ENCODE results near the gene FBXL14. TPM values are rescaled to one million over a fixed set of nuclear protein-coding genes. Genes with fewer than 3 reads are reported as not detected.
A peak's percentile ranks its signal among the peaks of the same experiment; 100 is the strongest.

FBXL14 gene
- total and polyA plus RNA-seq, 9 of the 15 experiments (the other 6 are each of a cell fraction or from before 2014, with no cell fraction given): 0.13 to 9.8 (median 3.3) TPM

DNA sequence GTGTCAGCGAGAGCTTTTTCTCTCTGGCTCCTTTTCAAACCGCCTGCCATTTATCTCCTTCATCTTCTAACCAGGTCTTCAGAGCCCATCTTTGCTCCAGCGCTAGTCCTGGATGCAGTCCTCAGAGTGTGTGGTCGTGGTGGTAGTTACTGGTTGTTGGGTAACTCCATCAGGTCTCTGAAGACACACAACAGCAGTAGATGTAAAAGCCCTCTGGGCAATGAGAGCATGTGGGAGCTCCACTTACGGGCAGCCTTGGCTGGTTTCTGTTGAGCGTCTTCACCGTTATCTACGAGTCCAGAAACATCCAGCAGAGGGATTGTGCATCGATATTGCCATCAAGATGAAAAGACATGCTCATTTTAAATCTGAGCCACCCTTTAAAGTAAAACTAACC is 61.2 kb downstream of the FBXL14 start (continued):
- TF ChIP-seq, protein P1, sequence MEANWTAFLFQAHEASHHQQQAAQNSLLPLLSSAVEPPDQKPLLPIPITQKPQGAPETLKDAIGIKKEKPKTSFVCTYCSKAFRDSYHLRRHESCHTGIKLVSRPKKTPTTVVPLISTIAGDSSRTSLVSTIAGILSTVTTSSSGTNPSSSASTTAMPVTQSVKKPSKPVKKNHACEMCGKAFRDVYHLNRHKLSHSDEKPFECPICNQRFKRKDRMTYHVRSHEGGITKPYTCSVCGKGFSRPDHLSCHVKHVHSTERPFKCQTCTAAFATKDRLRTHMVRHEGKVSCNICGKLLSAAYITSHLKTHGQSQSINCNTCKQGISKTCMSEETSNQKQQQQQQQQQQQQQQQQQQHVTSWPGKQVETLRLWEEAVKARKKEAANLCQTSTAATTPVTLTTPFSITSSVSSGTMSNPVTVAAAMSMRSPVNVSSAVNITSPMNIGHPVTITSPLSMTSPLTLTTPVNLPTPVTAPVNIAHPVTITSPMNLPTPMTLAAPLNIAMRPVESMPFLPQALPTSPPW (CRISPR knock-in tag; IDR thresholded peaks at IDR 0.05): no peak
- TF ChIP-seq RCOR1 (IDR thresholded peaks at IDR 0.05; ENCODE audit: borderline replicate concordance in 1 of 2, low read depth in 2 of 2, low read length in 2 of 2) (peak in 1 of 2 experiments; percentile 46; a peak in 1 of 4 replicates), GATA2 (CRISPR knock-in tag; IDR thresholded peaks at IDR 0.05) (peak; percentile 57; the same call in 1 of the 2 replicates), BHLHE40 (IDR thresholded peaks at IDR 0.05; ENCODE audit: low read length) (no peak), CBFA2T3 (IDR thresholded peaks at IDR 0.05) (peak; percentile 48), TAF7 (tag; IDR thresholded peaks at IDR 0.05) (no peak), ARID1B (IDR thresholded peaks at IDR 0.05) (peak; percentile 45; the same call in 1 of the 2 replicates), TEAD4 (IDR thresholded peaks at IDR 0.05; ENCODE audit: low read length) (0 out of 2 replicates have a peak, but pooled peaks have one; percentile 30), TEAD4 (CRISPR knock-in tag; IDR thresholded peaks at IDR 0.05; ENCODE audit: borderline replicate concordance) (no peak)
- TF ChIP-seq, protein P2, sequence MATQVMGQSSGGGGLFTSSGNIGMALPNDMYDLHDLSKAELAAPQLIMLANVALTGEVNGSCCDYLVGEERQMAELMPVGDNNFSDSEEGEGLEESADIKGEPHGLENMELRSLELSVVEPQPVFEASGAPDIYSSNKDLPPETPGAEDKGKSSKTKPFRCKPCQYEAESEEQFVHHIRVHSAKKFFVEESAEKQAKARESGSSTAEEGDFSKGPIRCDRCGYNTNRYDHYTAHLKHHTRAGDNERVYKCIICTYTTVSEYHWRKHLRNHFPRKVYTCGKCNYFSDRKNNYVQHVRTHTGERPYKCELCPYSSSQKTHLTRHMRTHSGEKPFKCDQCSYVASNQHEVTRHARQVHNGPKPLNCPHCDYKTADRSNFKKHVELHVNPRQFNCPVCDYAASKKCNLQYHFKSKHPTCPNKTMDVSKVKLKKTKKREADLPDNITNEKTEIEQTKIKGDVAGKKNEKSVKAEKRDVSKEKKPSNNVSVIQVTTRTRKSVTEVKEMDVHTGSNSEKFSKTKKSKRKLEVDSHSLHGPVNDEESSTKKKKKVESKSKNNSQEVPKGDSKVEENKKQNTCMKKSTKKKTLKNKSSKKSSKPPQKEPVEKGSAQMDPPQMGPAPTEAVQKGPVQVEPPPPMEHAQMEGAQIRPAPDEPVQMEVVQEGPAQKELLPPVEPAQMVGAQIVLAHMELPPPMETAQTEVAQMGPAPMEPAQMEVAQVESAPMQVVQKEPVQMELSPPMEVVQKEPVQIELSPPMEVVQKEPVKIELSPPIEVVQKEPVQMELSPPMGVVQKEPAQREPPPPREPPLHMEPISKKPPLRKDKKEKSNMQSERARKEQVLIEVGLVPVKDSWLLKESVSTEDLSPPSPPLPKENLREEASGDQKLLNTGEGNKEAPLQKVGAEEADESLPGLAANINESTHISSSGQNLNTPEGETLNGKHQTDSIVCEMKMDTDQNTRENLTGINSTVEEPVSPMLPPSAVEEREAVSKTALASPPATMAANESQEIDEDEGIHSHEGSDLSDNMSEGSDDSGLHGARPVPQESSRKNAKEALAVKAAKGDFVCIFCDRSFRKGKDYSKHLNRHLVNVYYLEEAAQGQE (IDR thresholded peaks at IDR 0.05; ENCODE audit: borderline replicate concordance): peak; percentile 64
- TF ChIP-seq, protein P2 (CRISPR knock-in tag; IDR thresholded peaks at IDR 0.05; ENCODE audit: low read depth): no peak
- TF ChIP-seq, protein P3, sequence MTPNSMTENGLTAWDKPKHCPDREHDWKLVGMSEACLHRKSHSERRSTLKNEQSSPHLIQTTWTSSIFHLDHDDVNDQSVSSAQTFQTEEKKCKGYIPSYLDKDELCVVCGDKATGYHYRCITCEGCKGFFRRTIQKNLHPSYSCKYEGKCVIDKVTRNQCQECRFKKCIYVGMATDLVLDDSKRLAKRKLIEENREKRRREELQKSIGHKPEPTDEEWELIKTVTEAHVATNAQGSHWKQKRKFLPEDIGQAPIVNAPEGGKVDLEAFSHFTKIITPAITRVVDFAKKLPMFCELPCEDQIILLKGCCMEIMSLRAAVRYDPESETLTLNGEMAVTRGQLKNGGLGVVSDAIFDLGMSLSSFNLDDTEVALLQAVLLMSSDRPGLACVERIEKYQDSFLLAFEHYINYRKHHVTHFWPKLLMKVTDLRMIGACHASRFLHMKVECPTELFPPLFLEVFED (CRISPR knock-in tag; conservative IDR thresholded peaks at IDR 0.05): no peak
- TF ChIP-seq, protein P4, sequence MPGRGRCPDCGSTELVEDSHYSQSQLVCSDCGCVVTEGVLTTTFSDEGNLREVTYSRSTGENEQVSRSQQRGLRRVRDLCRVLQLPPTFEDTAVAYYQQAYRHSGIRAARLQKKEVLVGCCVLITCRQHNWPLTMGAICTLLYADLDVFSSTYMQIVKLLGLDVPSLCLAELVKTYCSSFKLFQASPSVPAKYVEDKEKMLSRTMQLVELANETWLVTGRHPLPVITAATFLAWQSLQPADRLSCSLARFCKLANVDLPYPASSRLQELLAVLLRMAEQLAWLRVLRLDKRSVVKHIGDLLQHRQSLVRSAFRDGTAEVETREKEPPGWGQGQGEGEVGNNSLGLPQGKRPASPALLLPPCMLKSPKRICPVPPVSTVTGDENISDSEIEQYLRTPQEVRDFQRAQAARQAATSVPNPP (IDR thresholded peaks at IDR 0.05; ENCODE audit: borderline replicate concordance, insufficient read depth, insufficient read length): no peak
